ENCODE measurements around the gene HMGN5. TPM values are rescaled to one million over a fixed set of nuclear protein-coding genes. Genes with fewer than 3 reads are reported as not detected.
A peak's percentile ranks its signal among the peaks of the same experiment; 100 is the strongest.

The HMGN5 gene
- total RNA-seq (1 to 10 TPM in 3 of 5 experiments, under 1 TPM in 2; 0.46 to 2.6 (median 1.0) TPM), polyA plus RNA-seq (10 to 100 TPM in 1 of 2 donors, 1 to 10 TPM in 1; 6.4 to 11.1 TPM), total RNA-seq (4.6 reads per million, percentile 22 among the genes with 10 or more reads in this experiment)

GRCh38 chrX:81201671-81202455, at the start of gene HMGN5, which contains the start of gene SH3BGRL:
Gene HMGN5, minus strand, starts transcription at chrX:81201913. Its CDS starts 80,364 bp downstream, at chrX:81121549.
Gene SH3BGRL, plus strand, starts transcription at chrX:81202102. Its CDS starts 99 bp downstream, at chrX:81202201.
- Histone ChIP-seq H3K4me1 (ENCODE audit: control insufficient read depth in 2 of 2, insufficient read depth in 2 of 2, low read length in 2 of 2) (peaks cover 0 to 13% of the 10 kb centered on the region in 2 donors), H3K27ac (ENCODE audit: low read depth, low read length) (peak within 1 kb of the TSS; percentile 87), H3K9me3 (ENCODE audit: control insufficient read depth in 2 of 3, low read length in 3 of 3) (no peaks in the 10 kb centered on the region), H3K36me3 (ENCODE audit: control insufficient read depth in 2 of 3, insufficient read depth in 3 of 3, low read length in 3 of 3) (no peaks in the 10 kb centered on the region), H3K4me3 (ENCODE audit: low read length) (peak within 1 kb of the TSS; percentile 97), H3K27me3 (ENCODE audit: control insufficient read depth in 2 of 2, insufficient read depth in 2 of 2, low read length in 2 of 2) (no peaks in the 10 kb centered on the region)
- Mint-ChIP-seq H3K27ac (peak within 1 kb of the TSS; percentile 92 to 99 (median 96)), H3K4me1 (peaks cover 25 to 66% (median 55%) of the 10 kb centered on the region in 7 donors), H3K9me3 (peaks cover 0 to 3% (median 0%) of the 10 kb centered on the region in 11 donors), H3K4me3 (peak within 1 kb of the TSS; percentile 89 to 99 (median 96)), H3K36me3 (peaks cover 0 to 19% (median 7%) of the 10 kb centered on the region in 5 donors), H3K27me3 (no peaks in the 10 kb centered on the region)
- ChIA-PET CTCF (interaction anchor here (0.8 to 1.0 kb wide), 2 partner anchors 81 to 393 kb away, joined by 3 to 4 read pairs; no protein-coding TSS in a partner anchor), POLR2A (interaction anchor here (0.7 to 2.6 kb wide), 3 partner anchors 24 to 393 kb away, joined by 4 to 13 read pairs (median 4); partner anchors contain the start of gene BRWD3)
- intact Hi-C loops (cut with micrococcal nuclease) = loop anchor here (1.0 kb wide), 2 partner anchors 81 to 393 kb away; partner anchors contain the start of gene BRWD3 (in 2 of the 2)
- peak; percentile 95 for ATAC-seq
- DNase-seq = peak; percentile 34 to 80 (median 70)

- Mint-ChIP-seq H3K27me3 (no peaks in the 10 kb centered on the region), H3K4me3 (no peak overlapping the region), H3K4me1 (peaks cover 0 to 34% (median 8%) of the 10 kb centered on the region in 7 donors), H3K27ac (no peak overlapping the region), H3K36me3 (peaks cover 16 to 44% (median 33%) of the 10 kb centered on the region in 5 donors), H3K9me3 (peaks cover 0 to 15% (median 10%) of the 10 kb centered on the region in 11 donors)
- H3K27ac ChIP-seq (ENCODE audit: low read depth, low read length) = no peak overlapping the region
- ChIA-PET POLR2A (no interaction called here), CTCF (no interaction called here)
- intact Hi-C loops (cut with micrococcal nuclease) = no loop called here
- peaks cover 0 to 9% (median 0%) of the 10 kb centered on the region in 3 experiments for H3K9me3 ChIP-seq (ENCODE audit: control insufficient read depth in 2 of 3, low read length in 3 of 3)
- DNase-seq (no peak), ATAC-seq (no peak)
- H3K4me1 ChIP-seq (ENCODE audit: control insufficient read depth in 2 of 2, insufficient read depth in 2 of 2, low read length in 2 of 2) = no peaks in the 10 kb centered on the region
- H3K27me3 ChIP-seq (ENCODE audit: control insufficient read depth in 2 of 2, insufficient read depth in 2 of 2, low read length in 2 of 2) = no peaks in the 10 kb centered on the region
- no peak overlapping the region for H3K4me3 ChIP-seq (ENCODE audit: low read length)
- peaks cover 0 to 10% (median 0%) of the 10 kb centered on the region in 3 experiments for H3K36me3 ChIP-seq (ENCODE audit: control insufficient read depth in 2 of 3, insufficient read depth in 3 of 3, low read length in 3 of 3)
Measured at GRCh38 chrX:81241753-81242152, 40.0 kb upstream of the HMGN5 start.

GRCh38 chrX:81240701-81241331, 39.1 kb upstream of the HMGN5 start:
- Mint-ChIP-seq H3K4me1 (peaks cover 0 to 25% (median 4%) of the 10 kb centered on the region in 7 donors), H3K4me3 (no peak overlapping the region), H3K36me3 (peaks cover 19 to 51% (median 40%) of the 10 kb centered on the region in 5 donors), H3K27me3 (no peaks in the 10 kb centered on the region), H3K27ac (no peak overlapping the region), H3K9me3 (peaks cover 0 to 15% (median 10%) of the 10 kb centered on the region in 11 donors)
- ATAC-seq (no peak), DNase-seq (no peak)
- H3K27me3 ChIP-seq (ENCODE audit: control insufficient read depth in 2 of 2, insufficient read depth in 2 of 2, low read length in 2 of 2) = no peaks in the 10 kb centered on the region
- H3K36me3 ChIP-seq (ENCODE audit: control insufficient read depth in 2 of 3, insufficient read depth in 3 of 3, low read length in 3 of 3) = peaks cover 0 to 10% (median 0%) of the 10 kb centered on the region in 3 experiments
- POLR2A ChIA-PET = no interaction called here
- CTCF ChIA-PET = no interaction called here
- peaks cover 0 to 9% (median 0%) of the 10 kb centered on the region in 3 experiments for H3K9me3 ChIP-seq (ENCODE audit: control insufficient read depth in 2 of 3, low read length in 3 of 3)
- H3K4me1 ChIP-seq (ENCODE audit: control insufficient read depth in 2 of 2, insufficient read depth in 2 of 2, low read length in 2 of 2) = no peaks in the 10 kb centered on the region
- no peak overlapping the region for H3K4me3 ChIP-seq (ENCODE audit: low read length)
- intact Hi-C loops (cut with micrococcal nuclease) = no loop called here
- H3K27ac ChIP-seq (ENCODE audit: low read depth, low read length) = no peak overlapping the region

GRCh38 chrX:81238166-81238565, 36.5 kb upstream of the HMGN5 start:
- ChIA-PET CTCF (no interaction called here), POLR2A (no interaction called here)
- DNase-seq (no peak), ATAC-seq (no peak)
- H3K4me3 Mint-ChIP-seq = no peak overlapping the region
- H3K27ac Mint-ChIP-seq = no peak overlapping the region
- H3K4me1 ChIP-seq (ENCODE audit: control insufficient read depth in 2 of 2, insufficient read depth in 2 of 2, low read length in 2 of 2) = no peaks in the 10 kb centered on the region
- H3K27me3 Mint-ChIP-seq = no peaks in the 10 kb centered on the region
- intact Hi-C loops (cut with micrococcal nuclease) = no loop called here
- peaks cover 0 to 10% (median 0%) of the 10 kb centered on the region in 3 experiments for H3K36me3 ChIP-seq (ENCODE audit: control insufficient read depth in 2 of 3, insufficient read depth in 3 of 3, low read length in 3 of 3)
- no peak overlapping the region for H3K4me3 ChIP-seq (ENCODE audit: low read length)
- H3K27ac ChIP-seq (ENCODE audit: low read depth, low read length) = no peak overlapping the region
- H3K36me3 Mint-ChIP-seq = peaks cover 19 to 62% (median 41%) of the 10 kb centered on the region in 5 donors
- H3K27me3 ChIP-seq (ENCODE audit: control insufficient read depth in 2 of 2, insufficient read depth in 2 of 2, low read length in 2 of 2) = no peaks in the 10 kb centered on the region
- H3K9me3 Mint-ChIP-seq = peaks cover 0 to 15% (median 10%) of the 10 kb centered on the region in 11 donors
- peaks cover 0 to 9% (median 0%) of the 10 kb centered on the region in 3 experiments for H3K9me3 ChIP-seq (ENCODE audit: control insufficient read depth in 2 of 3, low read length in 3 of 3)
- H3K4me1 Mint-ChIP-seq = peaks cover 0 to 21% (median 4%) of the 10 kb centered on the region in 7 donors

- CTCF ChIA-PET = no interaction called here
- H3K27ac Mint-ChIP-seq = no peak overlapping the region
- intact Hi-C loops (cut with micrococcal nuclease) = no loop called here
- no peak for ATAC-seq
- DNase-seq = no peak
- POLR2A ChIA-PET = no interaction called here
- H3K9me3 Mint-ChIP-seq = peaks cover 0 to 15% (median 10%) of the 10 kb centered on the region in 11 donors
- peaks cover 0 to 9% (median 0%) of the 10 kb centered on the region in 3 experiments for H3K9me3 ChIP-seq (ENCODE audit: control insufficient read depth in 2 of 3, low read length in 3 of 3)
- no peak overlapping the region for H3K4me3 Mint-ChIP-seq
- H3K27me3 ChIP-seq (ENCODE audit: control insufficient read depth in 2 of 2, insufficient read depth in 2 of 2, low read length in 2 of 2) = no peaks in the 10 kb centered on the region
- H3K27ac ChIP-seq (ENCODE audit: low read depth, low read length) = no peak overlapping the region
- H3K4me1 ChIP-seq (ENCODE audit: control insufficient read depth in 2 of 2, insufficient read depth in 2 of 2, low read length in 2 of 2) = no peaks in the 10 kb centered on the region
- no peaks in the 10 kb centered on the region for H3K27me3 Mint-ChIP-seq
- peaks cover 0 to 18% (median 5%) of the 10 kb centered on the region in 7 donors for H3K4me1 Mint-ChIP-seq
- peaks cover 19 to 56% (median 43%) of the 10 kb centered on the region in 5 donors for H3K36me3 Mint-ChIP-seq
- no peak overlapping the region for H3K4me3 ChIP-seq (ENCODE audit: low read length)
- H3K36me3 ChIP-seq (ENCODE audit: control insufficient read depth in 2 of 3, insufficient read depth in 3 of 3, low read length in 3 of 3) = peaks cover 0 to 10% (median 0%) of the 10 kb centered on the region in 3 experiments
Measured at GRCh38 chrX:81237516-81237915, 35.8 kb upstream of the HMGN5 start.

GRCh38 chrX:81232218-81232617, 30.5 kb upstream of the HMGN5 start:
- H3K27ac ChIP-seq (ENCODE audit: low read depth, low read length) = no peak overlapping the region
- Mint-ChIP-seq H3K9me3 (peaks cover 0 to 5% (median 0%) of the 10 kb centered on the region in 11 donors), H3K4me1 (peaks cover 2 to 43% (median 19%) of the 10 kb centered on the region in 7 donors), H3K36me3 (peaks cover 8 to 31% (median 15%) of the 10 kb centered on the region in 5 donors), H3K4me3 (no peak overlapping the region), H3K27ac (peak overlapping the region in 1 of 9 donors; percentile 17), H3K27me3 (no peaks in the 10 kb centered on the region)
- H3K9me3 ChIP-seq (ENCODE audit: control insufficient read depth in 2 of 3, low read length in 3 of 3) = no peaks in the 10 kb centered on the region
- H3K4me1 ChIP-seq (ENCODE audit: control insufficient read depth in 2 of 2, insufficient read depth in 2 of 2, low read length in 2 of 2) = no peaks in the 10 kb centered on the region
- H3K4me3 ChIP-seq (ENCODE audit: low read length) = no peak overlapping the region
- peaks cover 0 to 1% (median 0%) of the 10 kb centered on the region in 3 experiments for H3K36me3 ChIP-seq (ENCODE audit: control insufficient read depth in 2 of 3, insufficient read depth in 3 of 3, low read length in 3 of 3)
- ATAC-seq = no peak
- intact Hi-C loops (cut with micrococcal nuclease) = no loop called here
- ChIA-PET CTCF (no interaction called here), POLR2A (no interaction called here)
- DNase-seq = no peak
- H3K27me3 ChIP-seq (ENCODE audit: control insufficient read depth in 2 of 2, insufficient read depth in 2 of 2, low read length in 2 of 2) = no peaks in the 10 kb centered on the region

Data from naive thymus-derived CD4-positive, alpha-beta T cell (primary cell).